Endothelial cell of umbilical vein (primary cell): ENCODE measurements around the gene PHF23. TPM values are rescaled to one million over a fixed set of nuclear protein-coding genes. Genes with fewer than 3 reads are reported as not detected.

ENCODE experiments used
- BruUV-seq: library from RNA; stranded (reverse); fragments of 400-500 nt; replicated peaks from 2 replicates; lab custom pipeline; 2021; lab: Mats Ljungman, UMichigan
- CTCF ChIA-PET: fragments of 300-600, 350-600 bp; sonication (Branson Sonifier 250); formaldehyde crosslinking; loops from one replicate; lab custom pipeline; 2021; ENCODE audit warnings: antibody characterized with exemption, inconsistent platforms; lab: Charles Lee
- POLR2A ChIA-PET: fragments of 300-600, 350-600 bp; sonication (Branson Sonifier 250); formaldehyde crosslinking; loops from one replicate; lab custom pipeline; 2021; ENCODE audit warnings: antibody characterized with exemption, inconsistent platforms; lab: Charles Lee
- DNase-seq: peaks from one replicate; pipeline ENCODE4 v3.0.0-alpha.2; 2011; ENCODE audit warnings: low read depth, low spot score
- FAIRE-seq: peaks from 2 replicates; lab custom pipeline; 2011; peaks lifted over from hg19 to GRCh38; lab: Jason Lieb, UNC
- H2AFZ ChIP-seq: 2 replicates; pipeline ENCODE4 v1.6.0; 2012; ENCODE audit warnings: low read depth, low read length, control low read depth, inconsistent platforms
- H3K27ac ChIP-seq: 2 replicates; pipeline ENCODE4 v1.5.1; 2011; ENCODE audit warnings: low read depth, mild to moderate bottlenecking, control low read depth, low read length, moderate library complexity; ENCODE audit not compliant: insufficient read depth
- H3K27me3 ChIP-seq, 2 experiments: 2 replicates each; pipeline versions ENCODE4 v1.6.0 to v1.6.1; 2011; ENCODE audit warnings: low read length in 2 of 2, mixed read lengths in 1 of 2; ENCODE audit not compliant: control insufficient read depth in 2 of 2, insufficient read depth in 2 of 2
- H3K36me3 ChIP-seq, 2 experiments: 2 replicates in 1 of 2; 3 replicates in 1 of 2; pipeline ENCODE4 v1.5.1; 2011; ENCODE audit warnings: low read length in 2 of 2, mild to moderate bottlenecking in 1 of 2, moderate library complexity in 1 of 2; ENCODE audit not compliant: control insufficient read depth in 2 of 2, insufficient read depth in 2 of 2; ENCODE audit errors: extremely low read depth in 1 of 2
- H3K4me1 ChIP-seq: 3 replicates; pipeline ENCODE4 v1.5.1; 2011; ENCODE audit warnings: mild to moderate bottlenecking, low read length; ENCODE audit not compliant: control insufficient read depth, insufficient read depth; ENCODE audit errors: extremely low read depth
- H3K4me2 ChIP-seq: 2 replicates; pipeline ENCODE4 v1.6.1; 2011; ENCODE audit warnings: low read length, control low read depth, mixed read lengths; ENCODE audit not compliant: insufficient read depth
- H3K4me3 ChIP-seq, 3 experiments: fragments of 200-600 bp in 1 of 3; sonication (generic), shearing (Covaris generic) in 1 of 3; replicated peaks in 1 of 3; 2 replicates each; pipeline ENCODE4 v1.5.1; 2011 to 2016; ENCODE audit warnings: control low read depth in 3 of 3, low read length in 3 of 3, mild to moderate bottlenecking in 2 of 3, inconsistent platforms in 1 of 3, low read depth in 1 of 3, moderate library complexity in 1 of 3; ENCODE audit not compliant: insufficient read depth in 1 of 3
- H3K79me2 ChIP-seq: 2 replicates; pipeline ENCODE4 v1.6.0; 2012; ENCODE audit warnings: low read length, inconsistent platforms; ENCODE audit not compliant: control insufficient read depth, insufficient read depth
- H3K9ac ChIP-seq: replicated peaks from 2 replicates; pipeline ENCODE3; 2011; ENCODE audit warnings: low read length, control low read depth; ENCODE audit not compliant: insufficient read depth; ENCODE audit errors: extremely low read depth
- H3K9me1 ChIP-seq: replicated peaks from 3 replicates; pipeline ENCODE4 v1.6.0; 2011; ENCODE audit warnings: mild to moderate bottlenecking, low read length; ENCODE audit not compliant: control insufficient read depth, insufficient read depth; ENCODE audit errors: extremely low read depth
- H3K9me3 ChIP-seq: replicated peaks from 2 replicates; pipeline ENCODE4 v1.5.1; 2012; ENCODE audit warnings: low read length, inconsistent platforms; ENCODE audit not compliant: control insufficient read depth, insufficient read depth
- H4K20me1 ChIP-seq: replicated peaks from 2 replicates; pipeline ENCODE3; 2011; ENCODE audit warnings: mild to moderate bottlenecking, low read length; ENCODE audit not compliant: control insufficient read depth, insufficient read depth; ENCODE audit errors: extremely low read depth
- EZH2 ChIP-seq: IDR thresholded peaks from 2 replicates; pipeline ENCODE4 v1.6.1; 2012; ENCODE audit warnings: borderline replicate concordance, low read depth, mild to moderate bottlenecking, moderate library complexity, low read length, inconsistent platforms; ENCODE audit not compliant: severe bottlenecking
- FOS ChIP-seq: IDR thresholded peaks from 2 replicates; pipeline ENCODE4 v1.6.1; 2011; ENCODE audit warnings: mild to moderate bottlenecking, low read length, moderate library complexity, borderline replicate concordance; ENCODE audit not compliant: insufficient read depth
- GATA2 ChIP-seq: IDR thresholded peaks from 2 replicates; pipeline ENCODE4 v1.7.0; 2011; ENCODE audit warnings: low read depth, mild to moderate bottlenecking, moderate library complexity, mixed read lengths, low read length; ENCODE audit not compliant: insufficient read length, insufficient read depth
- JUN ChIP-seq: IDR thresholded peaks from 2 replicates; pipeline ENCODE4 v1.6.1; 2011; ENCODE audit warnings: borderline replicate concordance, low read depth; ENCODE audit not compliant: insufficient read length, insufficient read depth
- MYC ChIP-seq: IDR thresholded peaks from one replicate; pipeline ENCODE4 v1.6.1; 2011; ENCODE audit warnings: mild to moderate bottlenecking, low read depth, low read length
- POLR2A ChIP-seq: IDR thresholded peaks from 2 replicates; pipeline ENCODE4 v1.6.1; 2012; ENCODE audit warnings: low read depth, mild to moderate bottlenecking, control low read depth, low read length
- POLR2AphosphoS5 ChIP-seq: IDR thresholded peaks from 2 replicates; pipeline ENCODE4 v1.6.1; 2012; ENCODE audit warnings: low read depth, mild to moderate bottlenecking, control low read depth, low read length, moderate library complexity; ENCODE audit not compliant: insufficient read depth
- dilution Hi-C: fragments of 300-500 bp; cut with MboI; formaldehyde crosslinking; loops from one replicate; pipeline ENCODE4 v1.15.0; 2019; ENCODE audit warnings: low sequenced_read_pairs; ENCODE audit not compliant: extremely low pct_ligation_motif_present
- intact Hi-C: fragments of 100-400 bp; cut with micrococcal nuclease; formaldehyde crosslinking; loops from one replicate; pipeline ENCODE4 v1.10.0; 2022
- polyA plus RNA-seq, 4 experiments: library from polyadenylated mRNA; depleted of rRNA in 3 of 4; stranded (reverse) in 3 of 4; unstranded in 1 of 4; fragments of >200 nt; gene quantifications; 2 replicates each; pipeline versions ENCODE4 v1.2.1 to v1.2.3, GENCODE V29; 2011 to 2012; ENCODE audit warnings: missing spikeins in 1 of 4
- total RNA-seq: library from RNA; stranded (reverse); gene quantifications from 2 replicates; pipeline ENCODE4 v1.2.3, GENCODE V29; 2021
- TF ChIP-seq, protein P1 (sequence below), 2 donors: IDR thresholded peaks; 1 replicate in 1 of 2; 2 replicates in 1 of 2; pipeline ENCODE4 v1.5.1; 2011; ENCODE audit warnings: low read length in 2 of 2, mild to moderate bottlenecking in 2 of 2, moderate library complexity in 2 of 2, control low read depth in 1 of 2, inconsistent platforms in 1 of 2, low read depth in 1 of 2; ENCODE audit not compliant: insufficient read depth in 1 of 2; ENCODE audit errors: extremely low read depth in 1 of 2
- TF ChIP-seq, protein P2 (sequence below): IDR thresholded peaks from 2 replicates; pipeline ENCODE4 v1.6.1; 2011; ENCODE audit not compliant: insufficient read depth, insufficient read length

The PHF23 gene
- total and polyA plus RNA-seq, 2 donors (not counting 3 experiments of a cell fraction or from before 2014, with no cell fraction given) = 35.6 to 54.7 TPM

GRCh38 chr17:7259555-7259889 is 20.3 kb upstream of the PHF23 start:
- Histone ChIP-seq H3K4me2 (no peak overlapping the region), H2AFZ (no peak overlapping the region), H3K4me1 (peaks cover 25% of the 10 kb centered on the region), H3K9ac (no peak overlapping the region), H3K9me1 (no peaks in the 10 kb centered on the region), H3K9me3 (no peaks in the 10 kb centered on the region), H3K27ac (no peak overlapping the region), H3K36me3 (peaks cover 3 to 19% of the 10 kb centered on the region in 2 experiments), H3K4me3 (no peak overlapping the region), H4K20me1 (no peaks in the 10 kb centered on the region), H3K79me2 (no peaks in the 10 kb centered on the region), H3K27me3 (no peaks in the 10 kb centered on the region)
- no TSS peak for BruUV-seq
- TF ChIP-seq FOS (no peak), POLR2AphosphoS5 (no peak), EZH2 (no peak), GATA2 (no peak), MYC (no peak), JUN (no peak), POLR2A (no peak)
- TF ChIP-seq, protein P1, sequence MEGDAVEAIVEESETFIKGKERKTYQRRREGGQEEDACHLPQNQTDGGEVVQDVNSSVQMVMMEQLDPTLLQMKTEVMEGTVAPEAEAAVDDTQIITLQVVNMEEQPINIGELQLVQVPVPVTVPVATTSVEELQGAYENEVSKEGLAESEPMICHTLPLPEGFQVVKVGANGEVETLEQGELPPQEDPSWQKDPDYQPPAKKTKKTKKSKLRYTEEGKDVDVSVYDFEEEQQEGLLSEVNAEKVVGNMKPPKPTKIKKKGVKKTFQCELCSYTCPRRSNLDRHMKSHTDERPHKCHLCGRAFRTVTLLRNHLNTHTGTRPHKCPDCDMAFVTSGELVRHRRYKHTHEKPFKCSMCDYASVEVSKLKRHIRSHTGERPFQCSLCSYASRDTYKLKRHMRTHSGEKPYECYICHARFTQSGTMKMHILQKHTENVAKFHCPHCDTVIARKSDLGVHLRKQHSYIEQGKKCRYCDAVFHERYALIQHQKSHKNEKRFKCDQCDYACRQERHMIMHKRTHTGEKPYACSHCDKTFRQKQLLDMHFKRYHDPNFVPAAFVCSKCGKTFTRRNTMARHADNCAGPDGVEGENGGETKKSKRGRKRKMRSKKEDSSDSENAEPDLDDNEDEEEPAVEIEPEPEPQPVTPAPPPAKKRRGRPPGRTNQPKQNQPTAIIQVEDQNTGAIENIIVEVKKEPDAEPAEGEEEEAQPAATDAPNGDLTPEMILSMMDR (IDR thresholded peaks at IDR 0.05; ENCODE audit: extremely low read depth in 1 of 2, insufficient read depth in 1 of 2, low read depth in 1 of 2, low read length in 2 of 2) = no peak
- TF ChIP-seq, protein P2, sequence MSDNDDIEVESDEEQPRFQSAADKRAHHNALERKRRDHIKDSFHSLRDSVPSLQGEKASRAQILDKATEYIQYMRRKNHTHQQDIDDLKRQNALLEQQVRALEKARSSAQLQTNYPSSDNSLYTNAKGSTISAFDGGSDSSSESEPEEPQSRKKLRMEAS = no peak
- dilution Hi-C loops = no loop called here
- FAIRE-seq (no peak), DNase-seq (no peak)
- ChIA-PET POLR2A (no interaction called here), CTCF (interaction anchor here (1.3 to 1.5 kb wide), 2 partner anchors 36 to 39 kb away, joined by 3 read pairs; no protein-coding TSS in a partner anchor)
- intact Hi-C loops = no loop called here
